ENCODE measurements around the gene STRN. TPM values are rescaled to one million over a fixed set of nuclear protein-coding genes. Genes with fewer than 3 reads are reported as not detected.
"Not testable (repeated sequence)": the region's sequence is repeated elsewhere in the genome, so short reads cannot be mapped to it uniquely, and the experiment has no call there.

The STRN gene
- total RNA-seq, 1 donor from 2014 or later: 26.1 TPM

GRCh38 chr2:36922629-36923028 lies 43.7 kb downstream of the STRN start:
- H3K4me1 Mint-ChIP-seq (ENCODE audit: unreplicated experiment): peaks cover 20% of the 10 kb centered on the region
- peaks cover 11% of the 10 kb centered on the region for H3K36me3 Mint-ChIP-seq
- not testable (repeated sequence) for H3K4me3 Mint-ChIP-seq; H3K27me3 Mint-ChIP-seq; H3K27ac Mint-ChIP-seq; DNase-seq (ENCODE audit: extremely low spot score, unreplicated experiment); H3K9me3 Mint-ChIP-seq

DNA sequence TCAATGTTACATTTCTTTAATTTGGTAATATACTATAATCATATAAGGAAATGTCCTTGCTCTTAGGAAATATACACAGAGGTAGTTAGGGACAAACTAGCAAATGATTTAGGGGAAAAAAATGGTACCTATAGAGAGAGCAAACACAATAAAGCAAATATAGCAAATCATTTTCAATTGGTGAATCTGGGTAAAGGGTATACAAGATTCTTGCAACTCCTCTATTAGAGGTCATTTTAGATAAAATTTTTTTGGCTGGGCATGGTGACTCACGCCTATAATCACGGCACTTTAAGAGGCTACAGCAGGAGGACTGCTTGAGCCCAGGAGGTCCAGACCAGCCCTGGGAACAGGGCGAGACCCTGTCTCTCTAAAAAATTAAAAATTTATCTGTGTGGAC lies 44.4 kb downstream of the STRN start:
- H3K9me3 Mint-ChIP-seq: no peaks in the 10 kb centered on the region

DNA sequence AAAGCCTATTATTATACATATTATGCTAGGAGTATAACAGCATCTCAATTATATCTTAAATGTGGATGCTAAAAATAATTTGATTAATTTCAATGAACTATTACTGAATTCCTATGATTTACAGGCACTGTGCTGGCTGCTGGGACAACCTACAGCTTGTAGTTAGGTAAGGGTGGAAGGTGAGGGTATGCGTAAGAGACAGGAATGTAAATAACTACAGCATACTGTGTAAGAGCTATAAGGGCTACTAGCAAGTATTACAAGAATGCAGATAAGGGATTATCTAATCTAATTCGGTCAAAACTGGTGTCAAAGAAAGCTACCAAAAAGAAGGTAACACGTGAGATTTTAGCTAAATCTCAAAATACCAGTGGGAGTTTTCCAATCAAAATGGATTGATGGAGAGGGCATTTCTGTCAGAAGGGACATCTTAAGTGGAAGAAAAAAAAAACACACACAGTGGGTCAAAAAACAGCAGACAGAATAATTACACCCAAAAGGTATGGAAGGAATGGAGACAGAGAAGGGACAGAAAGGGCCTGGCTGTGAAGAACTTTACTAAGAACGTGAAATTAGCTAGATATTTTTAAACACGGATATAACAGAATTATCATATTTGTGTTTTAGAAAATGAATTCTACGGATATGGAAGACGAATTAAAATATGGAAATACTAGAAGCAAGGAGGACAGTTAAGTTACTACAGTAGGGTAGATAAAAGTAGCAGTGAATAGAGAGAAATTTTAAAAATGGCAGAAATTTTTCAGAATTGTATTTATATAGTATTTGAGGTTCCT lies 47.1 kb downstream of the STRN start:
- Mint-ChIP-seq H3K4me1 (ENCODE audit: unreplicated experiment) (peaks cover 14% of the 10 kb centered on the region), H3K9me3 (no peaks in the 10 kb centered on the region), H3K27ac (peak overlapping the region; percentile 71), H3K36me3 (peaks cover 10% of the 10 kb centered on the region), H3K27me3 (no peaks in the 10 kb centered on the region), H3K4me3 (no peak overlapping the region)
- DNase-seq (ENCODE audit: extremely low spot score, unreplicated experiment): no peak
- TF ChIP-seq, protein P1, sequence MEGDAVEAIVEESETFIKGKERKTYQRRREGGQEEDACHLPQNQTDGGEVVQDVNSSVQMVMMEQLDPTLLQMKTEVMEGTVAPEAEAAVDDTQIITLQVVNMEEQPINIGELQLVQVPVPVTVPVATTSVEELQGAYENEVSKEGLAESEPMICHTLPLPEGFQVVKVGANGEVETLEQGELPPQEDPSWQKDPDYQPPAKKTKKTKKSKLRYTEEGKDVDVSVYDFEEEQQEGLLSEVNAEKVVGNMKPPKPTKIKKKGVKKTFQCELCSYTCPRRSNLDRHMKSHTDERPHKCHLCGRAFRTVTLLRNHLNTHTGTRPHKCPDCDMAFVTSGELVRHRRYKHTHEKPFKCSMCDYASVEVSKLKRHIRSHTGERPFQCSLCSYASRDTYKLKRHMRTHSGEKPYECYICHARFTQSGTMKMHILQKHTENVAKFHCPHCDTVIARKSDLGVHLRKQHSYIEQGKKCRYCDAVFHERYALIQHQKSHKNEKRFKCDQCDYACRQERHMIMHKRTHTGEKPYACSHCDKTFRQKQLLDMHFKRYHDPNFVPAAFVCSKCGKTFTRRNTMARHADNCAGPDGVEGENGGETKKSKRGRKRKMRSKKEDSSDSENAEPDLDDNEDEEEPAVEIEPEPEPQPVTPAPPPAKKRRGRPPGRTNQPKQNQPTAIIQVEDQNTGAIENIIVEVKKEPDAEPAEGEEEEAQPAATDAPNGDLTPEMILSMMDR (conservative IDR thresholded peaks at IDR 0.05): no peak

More for the DNA sequence above, 44.4 kb downstream of the STRN start:
- TF ChIP-seq, protein P1 (conservative IDR thresholded peaks at IDR 0.05): no peak
- H3K4me1 Mint-ChIP-seq (ENCODE audit: unreplicated experiment): peaks cover 20% of the 10 kb centered on the region
- H3K4me3 Mint-ChIP-seq: no peak overlapping the region
- peaks cover 11% of the 10 kb centered on the region for H3K36me3 Mint-ChIP-seq
- no peaks in the 10 kb centered on the region for H3K27me3 Mint-ChIP-seq
- H3K27ac Mint-ChIP-seq: no peak overlapping the region
- DNase-seq (ENCODE audit: extremely low spot score, unreplicated experiment): no peak

DNA sequence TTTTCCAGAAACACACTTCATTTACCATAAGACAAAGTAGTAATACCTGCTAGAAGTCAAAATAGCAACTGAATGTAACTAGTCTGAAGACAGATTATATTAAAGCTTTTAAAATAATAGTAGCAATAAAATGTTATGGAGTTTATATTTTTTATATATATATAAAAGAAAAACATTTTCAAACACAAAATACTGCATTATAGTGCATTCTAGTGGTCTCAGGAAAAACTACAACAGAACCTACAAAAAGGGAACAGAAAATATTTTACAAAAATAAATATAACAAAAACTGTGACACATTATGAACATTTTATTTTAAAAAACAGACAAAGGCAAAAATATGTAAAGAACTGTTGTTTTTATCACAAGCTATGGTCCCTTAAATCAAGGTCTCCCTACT lies 48.0 kb downstream of the STRN start:
- no peak for DNase-seq (ENCODE audit: extremely low spot score, unreplicated experiment)
- Mint-ChIP-seq H3K4me3 (no peak overlapping the region), H3K27ac (peak overlapping the region; percentile 71), H3K4me1 (ENCODE audit: unreplicated experiment) (peaks cover 14% of the 10 kb centered on the region), H3K9me3 (no peaks in the 10 kb centered on the region), H3K27me3 (no peaks in the 10 kb centered on the region), H3K36me3 (peaks cover 3% of the 10 kb centered on the region)
- TF ChIP-seq, protein P1 (conservative IDR thresholded peaks at IDR 0.05): peak; percentile 62

GRCh38 chr2:36915627-36916026 lies 50.7 kb downstream of the STRN start:
- Mint-ChIP-seq H3K9me3 (no peaks in the 10 kb centered on the region), H3K36me3 (peaks cover 3% of the 10 kb centered on the region), H3K4me3 (no peak overlapping the region), H3K4me1 (ENCODE audit: unreplicated experiment) (peaks cover 11% of the 10 kb centered on the region), H3K27me3 (no peaks in the 10 kb centered on the region), H3K27ac (no peak overlapping the region)
- TF ChIP-seq, protein P1 (conservative IDR thresholded peaks at IDR 0.05): no peak
- DNase-seq (ENCODE audit: extremely low spot score, unreplicated experiment): no peak

- Mint-ChIP-seq H3K27me3 (no peaks in the 10 kb centered on the region), H3K4me1 (ENCODE audit: unreplicated experiment) (no peaks in the 10 kb centered on the region), H3K27ac (no peak overlapping the region), H3K4me3 (no peak overlapping the region), H3K9me3 (no peaks in the 10 kb centered on the region), H3K36me3 (peaks cover 12% of the 10 kb centered on the region)
- DNase-seq (ENCODE audit: extremely low spot score, unreplicated experiment): no peak
- TF ChIP-seq, protein P1 (conservative IDR thresholded peaks at IDR 0.05): no peak
These were observed 53.6 kb downstream of the STRN start for GRCh38 chr2:36912695-36913094.
